Mesothelial cell of epicardium (in vitro differentiated cells): ENCODE results near the gene HOXB3. TPM values are rescaled to one million over a fixed set of nuclear protein-coding genes. Genes with fewer than 3 reads are reported as not detected.

Experiments used
- DNase-seq, 2 experiments: peaks; one replicate each; pipeline ENCODE4 v3.0.0; 2021; ENCODE audit warnings: low spot score in 2 of 2; ENCODE audit not compliant: unreplicated experiment in 2 of 2
- H3K27ac Mint-ChIP-seq: 2 replicates; pipeline ENCODE4 v1.8.0; 2021; ENCODE audit warnings: mixed read lengths
- H3K27me3 Mint-ChIP-seq: 2 replicates; pipeline ENCODE4 v1.8.0; 2021; ENCODE audit warnings: low read depth, mixed read lengths
- H3K36me3 Mint-ChIP-seq: 2 replicates; pipeline ENCODE4 v1.8.0; 2021; ENCODE audit warnings: mixed read lengths
- H3K4me1 Mint-ChIP-seq: 2 replicates; pipeline ENCODE4 v1.8.0; 2021; ENCODE audit warnings: mixed read lengths
- H3K4me3 Mint-ChIP-seq: 2 replicates; pipeline ENCODE4 v1.8.0; 2021; ENCODE audit warnings: mild to moderate bottlenecking, moderate library complexity, mixed read lengths
- H3K9me3 Mint-ChIP-seq: 2 replicates; pipeline ENCODE4 v1.8.0; 2021; ENCODE audit warnings: mixed read lengths
- CTCF ChIP-seq: fragments of 200-600 bp; sonication (generic); IDR thresholded peaks from one replicate; pipeline ENCODE4 v1.5.0; 2021; ENCODE audit warnings: antibody characterized with exemption; ENCODE audit not compliant: unreplicated experiment
- total RNA-seq: library from RNA; stranded (reverse); gene quantifications from 3 replicates; pipeline ENCODE4 v1.2.1, GENCODE V29; 2021

The HOXB3 gene
- total RNA-seq, 1 donor from 2014 or later: 303 TPM

- Mint-ChIP-seq H3K36me3 (peaks cover 4% of the 10 kb centered on the region), H3K4me1 (peaks cover 63% of the 10 kb centered on the region), H3K9me3 (no peaks in the 10 kb centered on the region), H3K4me3 (peak overlapping the region; percentile 91), H3K27ac (peak overlapping the region; percentile 99), H3K27me3 (peaks cover 21% of the 10 kb centered on the region)
- TF ChIP-seq CTCF: no peak
- DNase-seq: no peak
These were observed 24.0 kb upstream of the HOXB3 start for GRCh38 chr17:48613862-48614694.

GRCh38 chr17:48612854-48613691 lies 23.0 kb upstream of the HOXB3 start:
- peak; percentile 15 for TF ChIP-seq CTCF
- no peaks in the 10 kb centered on the region for H3K9me3 Mint-ChIP-seq
- peaks cover 61% of the 10 kb centered on the region for H3K4me1 Mint-ChIP-seq
- peak overlapping the region; percentile 100 for H3K27ac Mint-ChIP-seq
- peaks cover 4% of the 10 kb centered on the region for H3K36me3 Mint-ChIP-seq
- DNase-seq: peak in 1 of 2 experiments; percentile 59
- peaks cover 14% of the 10 kb centered on the region for H3K27me3 Mint-ChIP-seq
- H3K4me3 Mint-ChIP-seq: peak overlapping the region; percentile 91

GRCh38 chr17:48612456-48612853 lies 22.4 kb upstream of the HOXB3 start:
- H3K4me3 Mint-ChIP-seq: peak overlapping the region; percentile 87
- DNase-seq: peak in 1 of 2 experiments; percentile 52
- H3K36me3 Mint-ChIP-seq: peaks cover 7% of the 10 kb centered on the region
- H3K27me3 Mint-ChIP-seq: peaks cover 12% of the 10 kb centered on the region
- TF ChIP-seq CTCF: no peak
- peaks cover 59% of the 10 kb centered on the region for H3K4me1 Mint-ChIP-seq
- H3K27ac Mint-ChIP-seq: peak overlapping the region; percentile 100
- no peaks in the 10 kb centered on the region for H3K9me3 Mint-ChIP-seq

- Mint-ChIP-seq H3K27ac (peak overlapping the region; percentile 100), H3K4me3 (peak overlapping the region; percentile 87), H3K4me1 (peaks cover 59% of the 10 kb centered on the region), H3K9me3 (no peaks in the 10 kb centered on the region), H3K36me3 (peaks cover 12% of the 10 kb centered on the region), H3K27me3 (peaks cover 7% of the 10 kb centered on the region)
- no peak for TF ChIP-seq CTCF
- peak in 1 of 2 experiments; percentile 75 for DNase-seq
These were observed 21.8 kb upstream of the HOXB3 start for GRCh38 chr17:48611681-48612455.

GRCh38 chr17:48611213-48611612 lies 21.2 kb upstream of the HOXB3 start:
- Mint-ChIP-seq H3K27me3 (peaks cover 3% of the 10 kb centered on the region), H3K36me3 (peaks cover 16% of the 10 kb centered on the region), H3K4me3 (peak overlapping the region; percentile 87), H3K9me3 (no peaks in the 10 kb centered on the region), H3K27ac (peak overlapping the region; percentile 100), H3K4me1 (peaks cover 61% of the 10 kb centered on the region)
- peak in 1 of 2 experiments; percentile 56 for DNase-seq
- no peak for TF ChIP-seq CTCF
